ENCODE measurements around the gene PEAR1.

Gene PEAR1

GRCh38 chr1:156912861-156913808 is 19.6 kb downstream of the PEAR1 start:
- TF ChIP-seq, protein P1, sequence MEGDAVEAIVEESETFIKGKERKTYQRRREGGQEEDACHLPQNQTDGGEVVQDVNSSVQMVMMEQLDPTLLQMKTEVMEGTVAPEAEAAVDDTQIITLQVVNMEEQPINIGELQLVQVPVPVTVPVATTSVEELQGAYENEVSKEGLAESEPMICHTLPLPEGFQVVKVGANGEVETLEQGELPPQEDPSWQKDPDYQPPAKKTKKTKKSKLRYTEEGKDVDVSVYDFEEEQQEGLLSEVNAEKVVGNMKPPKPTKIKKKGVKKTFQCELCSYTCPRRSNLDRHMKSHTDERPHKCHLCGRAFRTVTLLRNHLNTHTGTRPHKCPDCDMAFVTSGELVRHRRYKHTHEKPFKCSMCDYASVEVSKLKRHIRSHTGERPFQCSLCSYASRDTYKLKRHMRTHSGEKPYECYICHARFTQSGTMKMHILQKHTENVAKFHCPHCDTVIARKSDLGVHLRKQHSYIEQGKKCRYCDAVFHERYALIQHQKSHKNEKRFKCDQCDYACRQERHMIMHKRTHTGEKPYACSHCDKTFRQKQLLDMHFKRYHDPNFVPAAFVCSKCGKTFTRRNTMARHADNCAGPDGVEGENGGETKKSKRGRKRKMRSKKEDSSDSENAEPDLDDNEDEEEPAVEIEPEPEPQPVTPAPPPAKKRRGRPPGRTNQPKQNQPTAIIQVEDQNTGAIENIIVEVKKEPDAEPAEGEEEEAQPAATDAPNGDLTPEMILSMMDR (IDR thresholded peaks at IDR 0.05; ENCODE audit: low read depth, low read length) = no peak
- H3K4me3 ChIP-seq (ENCODE audit: low read depth, low read length) = no peak overlapping the region

DNA sequence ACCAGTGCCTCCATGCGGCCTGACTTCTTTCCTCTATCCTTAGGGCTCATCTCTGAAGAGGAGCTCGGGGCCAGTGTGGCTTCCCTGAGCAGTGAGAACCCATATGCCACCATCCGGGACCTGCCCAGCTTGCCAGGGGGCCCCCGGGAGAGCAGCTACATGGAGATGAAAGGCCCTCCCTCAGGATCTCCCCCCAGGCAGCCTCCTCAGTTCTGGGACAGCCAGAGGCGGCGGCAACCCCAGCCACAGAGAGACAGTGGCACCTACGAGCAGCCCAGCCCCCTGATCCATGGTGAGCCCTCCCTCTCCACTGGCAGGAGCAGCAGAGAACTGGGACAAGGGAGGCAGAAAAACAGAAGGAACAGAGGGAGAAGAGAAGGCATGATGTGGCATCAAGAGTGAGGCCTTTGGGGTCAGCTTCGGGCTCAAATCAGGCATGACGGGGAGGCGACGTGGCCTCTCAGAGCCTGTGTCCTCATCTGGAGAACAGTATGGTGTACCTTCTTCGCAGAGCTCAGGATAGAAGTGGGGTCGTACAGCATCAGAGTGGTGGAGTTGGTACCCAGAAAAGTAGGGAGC is 20.4 kb downstream of the PEAR1 start:
- no peak overlapping the region for H3K4me3 ChIP-seq (ENCODE audit: low read depth, low read length)
- TF ChIP-seq, protein P1 (IDR thresholded peaks at IDR 0.05; ENCODE audit: low read depth, low read length) = no peak

DNA sequence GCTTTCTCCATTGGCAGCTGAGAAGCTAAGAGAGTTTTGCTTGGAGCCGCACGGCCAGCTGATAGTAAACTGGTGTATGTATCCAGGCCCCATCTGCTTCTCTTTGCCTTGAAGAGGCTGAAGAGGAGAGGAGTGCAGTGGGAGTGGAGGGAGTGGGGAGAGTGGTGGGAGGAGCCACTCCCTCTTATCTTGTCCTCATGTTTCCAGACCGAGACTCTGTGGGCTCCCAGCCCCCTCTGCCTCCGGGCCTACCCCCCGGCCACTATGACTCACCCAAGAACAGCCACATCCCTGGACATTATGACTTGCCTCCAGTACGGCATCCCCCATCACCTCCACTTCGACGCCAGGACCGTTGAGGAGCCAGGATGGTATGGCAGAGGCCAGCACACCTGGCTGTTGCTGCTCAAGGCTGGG is 20.9 kb downstream of the PEAR1 start:
- H3K4me3 ChIP-seq (ENCODE audit: low read depth, low read length) = no peak overlapping the region
- TF ChIP-seq, protein P1 (IDR thresholded peaks at IDR 0.05; ENCODE audit: low read depth, low read length) = no peak

DNA sequence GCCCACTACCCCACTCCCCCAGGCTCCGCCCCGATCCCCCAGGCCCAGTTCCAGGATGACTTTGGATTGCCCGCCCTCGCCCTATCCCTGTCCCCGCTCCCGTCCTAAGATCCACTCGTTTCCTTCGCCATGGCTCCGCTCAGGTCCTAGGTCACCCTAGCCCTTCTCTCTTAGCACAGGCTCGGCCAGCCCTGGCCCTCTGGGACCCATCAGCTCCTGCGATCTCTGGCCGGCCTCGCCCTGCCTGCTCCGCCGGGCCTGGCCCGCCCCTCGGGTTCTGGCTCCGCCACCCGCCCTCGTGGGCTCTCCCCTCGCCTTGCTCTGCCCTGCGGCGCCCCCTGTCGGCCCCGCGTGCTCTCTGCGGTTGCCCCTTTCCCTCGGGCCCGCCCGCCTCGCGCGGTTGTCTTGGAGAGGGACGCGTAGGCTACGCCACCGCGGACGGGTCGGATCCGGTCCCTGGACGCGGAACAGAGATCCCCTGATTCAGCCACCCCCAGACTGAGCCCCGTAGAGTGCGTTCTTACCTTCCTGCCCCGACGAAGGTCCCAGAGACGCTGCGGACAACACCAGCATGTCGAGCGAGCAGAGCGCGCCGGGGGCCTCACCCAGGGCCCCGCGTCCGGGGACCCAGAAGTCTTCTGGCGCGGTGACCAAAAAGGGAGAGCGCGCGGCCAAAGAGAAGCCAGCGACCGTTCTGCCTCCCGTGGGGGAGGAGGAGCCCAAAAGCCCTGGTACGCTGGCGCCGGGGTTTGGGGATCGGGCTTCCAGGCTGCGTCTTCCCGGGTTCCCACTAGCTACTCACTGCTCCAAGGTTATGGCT is 26.9 kb downstream of the PEAR1 start, which contains the start of gene LRRC71:
LRRC71 (plus strand) TSS at position 400 of the 820 bp plus-strand sequence; CDS start at position 572, 172 bp downstream.
- TF ChIP-seq, protein P1 (IDR thresholded peaks at IDR 0.05; ENCODE audit: low read depth, low read length) = peak; percentile 92
- no peak within 1 kb of the TSS for H3K4me3 ChIP-seq (ENCODE audit: low read depth, low read length)

DNA sequence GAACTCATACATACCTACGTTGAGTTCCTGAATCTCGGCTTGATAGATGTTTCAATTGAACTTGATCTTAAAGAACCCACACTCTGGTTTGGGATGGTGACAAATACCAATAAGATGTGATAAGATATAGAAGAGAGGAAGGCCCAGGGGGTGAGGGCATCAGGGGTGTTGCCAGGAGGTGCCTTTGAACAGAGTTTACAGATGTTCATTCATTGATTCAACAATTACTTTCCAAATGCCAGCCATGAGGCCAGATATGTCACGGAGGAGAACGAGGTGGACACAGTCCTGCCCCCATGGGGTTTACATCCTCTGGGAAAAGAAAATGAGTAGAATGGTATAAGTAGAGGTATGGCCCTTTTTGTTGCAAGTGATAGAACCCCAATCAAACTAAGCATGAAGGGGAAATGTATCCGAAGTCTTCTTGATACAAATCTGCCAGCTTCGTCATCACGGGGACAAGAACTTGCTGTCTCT is 27.6 kb downstream of the PEAR1 start:
- H3K4me3 ChIP-seq (ENCODE audit: low read depth, low read length) = no peak overlapping the region
- TF ChIP-seq, protein P1 (IDR thresholded peaks at IDR 0.05; ENCODE audit: low read depth, low read length) = no peak

DNA sequence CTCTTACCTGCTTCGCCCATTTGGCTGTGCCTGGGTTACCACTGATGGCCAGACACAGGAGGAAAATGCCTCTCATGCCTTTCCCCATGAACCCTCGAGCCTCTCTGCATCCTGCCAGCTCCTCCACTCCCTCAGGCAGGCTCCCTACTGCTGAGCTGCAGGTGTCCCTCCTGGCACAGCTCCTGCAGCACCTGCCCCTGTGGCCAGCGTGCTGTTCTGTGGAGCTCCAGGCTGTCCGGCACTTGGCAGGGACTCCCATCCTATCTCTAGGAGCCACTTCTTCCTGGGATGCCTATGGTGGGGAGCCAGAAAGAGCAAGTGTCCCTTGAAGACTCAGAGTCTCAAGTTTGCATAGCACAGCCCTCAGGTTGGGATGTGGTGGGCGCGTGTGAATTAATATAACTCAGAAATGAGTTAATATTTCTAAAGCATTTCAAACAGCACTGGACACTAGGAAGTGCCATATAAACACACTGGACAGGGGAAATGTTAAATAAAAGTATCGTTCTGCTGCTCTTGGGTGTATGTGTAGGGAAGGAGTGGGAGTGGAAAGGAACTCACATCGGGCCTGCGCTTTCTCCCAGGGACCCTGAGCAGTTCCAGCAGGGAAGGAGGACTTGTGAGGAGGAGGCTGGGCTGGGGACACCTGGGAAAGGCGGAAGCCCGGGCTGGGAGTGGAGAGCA is 29.6 kb downstream of the PEAR1 start:
- TF ChIP-seq, protein P1 (IDR thresholded peaks at IDR 0.05; ENCODE audit: low read depth, low read length) = no peak
- no peak overlapping the region for H3K4me3 ChIP-seq (ENCODE audit: low read depth, low read length)

Measured in WI38 (cell line).